Measurements from ENCODE around the gene SUMO2.
A peak's percentile ranks its signal among the peaks of the same experiment; 100 is the strongest.

SUMO2 gene

DNA sequence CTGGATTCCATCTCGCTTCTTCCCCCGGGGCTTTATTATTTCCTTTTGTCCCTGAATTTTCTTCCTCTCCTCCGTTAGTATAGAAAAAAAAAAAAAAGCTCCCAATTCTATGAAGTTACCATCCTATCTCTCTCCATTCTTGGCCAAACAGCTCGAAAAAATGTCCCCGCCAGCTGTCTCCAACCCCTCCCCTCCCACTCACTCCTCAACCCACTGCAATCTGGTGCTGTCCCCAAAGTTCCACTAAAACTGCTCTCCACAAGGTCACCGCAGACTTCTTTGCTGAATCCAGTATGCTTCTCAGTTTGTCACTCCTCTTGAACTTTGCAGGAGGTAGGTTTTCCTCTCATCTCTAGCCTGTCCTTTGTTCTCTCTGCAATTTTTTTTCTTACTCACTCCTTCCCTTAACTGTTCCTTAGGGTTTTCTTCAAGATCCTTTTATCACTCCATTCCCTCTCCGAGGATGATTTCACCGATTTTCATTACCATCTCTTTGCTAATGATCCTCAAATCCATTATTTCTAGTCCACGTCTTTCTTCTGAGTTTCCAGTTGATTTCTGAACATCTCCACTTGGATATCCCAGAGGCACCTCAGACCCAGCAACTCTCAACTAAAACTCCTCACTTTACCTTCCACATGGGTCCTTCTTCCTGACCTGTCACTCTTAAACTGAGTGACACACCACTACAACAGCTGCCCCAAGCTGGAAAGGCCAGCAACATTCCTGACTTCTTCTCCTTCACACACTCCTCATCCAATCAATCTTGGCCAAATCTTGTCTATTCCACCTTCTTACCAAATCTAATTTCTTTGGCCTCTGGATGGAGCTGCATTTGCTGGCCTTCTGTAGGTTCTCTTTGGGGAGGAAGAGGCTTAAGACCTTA is 1.5 kb upstream of the SUMO2 start:
- H3K4me3 ChIP-seq (replicated peaks; ENCODE audit: low read depth, low read length): no peak overlapping the region
- DNase-seq (ENCODE audit: low read depth): no peak
- TF ChIP-seq, protein P1, sequence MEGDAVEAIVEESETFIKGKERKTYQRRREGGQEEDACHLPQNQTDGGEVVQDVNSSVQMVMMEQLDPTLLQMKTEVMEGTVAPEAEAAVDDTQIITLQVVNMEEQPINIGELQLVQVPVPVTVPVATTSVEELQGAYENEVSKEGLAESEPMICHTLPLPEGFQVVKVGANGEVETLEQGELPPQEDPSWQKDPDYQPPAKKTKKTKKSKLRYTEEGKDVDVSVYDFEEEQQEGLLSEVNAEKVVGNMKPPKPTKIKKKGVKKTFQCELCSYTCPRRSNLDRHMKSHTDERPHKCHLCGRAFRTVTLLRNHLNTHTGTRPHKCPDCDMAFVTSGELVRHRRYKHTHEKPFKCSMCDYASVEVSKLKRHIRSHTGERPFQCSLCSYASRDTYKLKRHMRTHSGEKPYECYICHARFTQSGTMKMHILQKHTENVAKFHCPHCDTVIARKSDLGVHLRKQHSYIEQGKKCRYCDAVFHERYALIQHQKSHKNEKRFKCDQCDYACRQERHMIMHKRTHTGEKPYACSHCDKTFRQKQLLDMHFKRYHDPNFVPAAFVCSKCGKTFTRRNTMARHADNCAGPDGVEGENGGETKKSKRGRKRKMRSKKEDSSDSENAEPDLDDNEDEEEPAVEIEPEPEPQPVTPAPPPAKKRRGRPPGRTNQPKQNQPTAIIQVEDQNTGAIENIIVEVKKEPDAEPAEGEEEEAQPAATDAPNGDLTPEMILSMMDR (IDR thresholded peaks at IDR 0.05; ENCODE audit: low read length, missing control alignments): no peak

DNA sequence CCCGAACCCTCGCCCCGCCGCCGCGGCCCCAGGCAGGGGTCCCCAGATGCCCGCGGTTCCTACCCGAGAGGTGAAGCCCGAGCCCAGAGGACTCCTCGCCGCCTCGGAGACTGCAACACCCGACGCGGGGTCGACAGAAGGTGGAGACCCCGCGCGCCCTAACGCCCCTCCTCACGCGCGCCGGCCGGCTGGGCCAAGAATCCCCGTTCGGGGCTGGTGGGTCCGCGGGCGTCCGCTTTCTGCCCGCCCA is 515 bp downstream of the SUMO2 start:
- H3K4me3 ChIP-seq (replicated peaks; ENCODE audit: low read depth, low read length): peak overlapping the region; percentile 82
- TF ChIP-seq, protein P1 (IDR thresholded peaks at IDR 0.05; ENCODE audit: low read length, missing control alignments): no peak
- DNase-seq (ENCODE audit: low read depth): no peak

DNA sequence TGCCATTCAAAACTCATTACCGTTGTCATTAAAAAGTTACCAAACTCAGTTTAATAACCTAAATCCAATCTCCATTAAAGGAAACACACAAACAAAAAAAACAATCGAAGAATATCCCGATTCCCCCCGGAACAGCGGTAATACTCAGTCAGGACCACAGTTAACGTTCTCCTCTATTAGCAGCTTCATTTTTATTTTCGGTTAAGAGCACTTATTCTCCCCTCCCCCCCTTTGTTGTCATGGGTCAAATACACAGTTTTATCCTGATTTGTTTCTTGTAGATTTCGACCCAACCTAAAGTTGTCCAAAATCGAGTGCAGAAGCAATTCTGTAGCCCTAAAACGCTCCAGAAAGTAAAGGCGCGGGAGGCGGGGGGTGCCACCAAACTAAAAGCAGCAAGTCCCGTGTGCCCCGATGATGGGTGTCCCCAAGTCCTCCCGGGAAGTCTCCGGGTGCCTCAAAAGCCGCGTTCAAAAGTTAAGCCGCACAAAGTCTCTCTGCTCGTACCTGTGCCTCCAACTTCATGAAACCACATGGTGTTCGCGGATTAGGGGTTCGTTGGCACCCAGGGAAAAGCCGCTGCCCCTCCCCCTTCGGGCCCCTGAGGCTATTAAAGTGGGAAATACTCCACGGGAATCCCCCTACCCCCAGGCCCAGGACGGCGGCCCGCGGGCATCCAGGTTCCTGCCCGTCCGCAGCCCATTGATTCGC is 996 bp downstream of the SUMO2 start:
- H3K4me3 ChIP-seq (replicated peaks; ENCODE audit: low read depth, low read length): peak overlapping the region; percentile 82
- DNase-seq (ENCODE audit: low read depth): no peak
- TF ChIP-seq, protein P1 (IDR thresholded peaks at IDR 0.05; ENCODE audit: low read length, missing control alignments): no peak

DNA sequence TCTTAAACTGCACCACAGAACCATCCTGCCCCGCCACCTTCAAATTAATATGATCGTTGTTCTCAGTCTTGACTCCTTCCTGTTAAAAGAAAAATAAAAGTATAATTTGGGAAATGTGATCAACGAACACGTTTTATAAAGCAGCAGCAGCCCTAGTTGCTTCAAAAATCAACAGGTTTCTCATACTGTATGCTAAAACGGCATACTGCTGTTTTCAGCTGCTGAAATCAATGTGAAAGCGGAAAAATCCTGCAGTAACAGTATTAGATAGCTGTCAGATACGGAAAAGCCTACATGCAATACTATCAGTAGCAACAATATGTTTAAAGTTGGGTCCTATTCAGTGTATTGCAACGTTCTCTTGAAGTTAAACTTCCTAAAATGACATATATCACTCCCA is 1.6 kb downstream of the SUMO2 start:
- no peak for DNase-seq (ENCODE audit: low read depth)
- H3K4me3 ChIP-seq (replicated peaks; ENCODE audit: low read depth, low read length): peak overlapping the region; percentile 82
- TF ChIP-seq, protein P1 (IDR thresholded peaks at IDR 0.05; ENCODE audit: low read length, missing control alignments): no peak

DNA sequence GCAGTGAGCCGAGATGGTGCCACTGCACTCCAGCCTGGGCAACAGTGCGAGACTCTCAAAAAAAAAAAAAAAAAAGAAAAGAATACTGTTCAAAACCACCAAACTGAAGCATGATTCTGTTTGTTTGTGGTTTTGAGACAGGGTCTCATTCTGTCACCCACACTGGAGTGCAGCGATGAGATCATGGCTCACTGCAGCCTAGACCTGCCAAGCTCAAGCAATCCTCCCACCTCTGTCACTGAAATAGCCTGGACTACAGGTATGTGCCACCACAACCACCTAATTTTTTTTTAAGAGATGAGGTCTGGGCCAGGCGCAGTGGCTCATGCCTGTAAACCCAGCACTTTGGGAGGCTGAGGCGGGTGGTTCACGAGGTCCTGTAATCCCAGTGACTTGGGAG is 4.3 kb downstream of the SUMO2 start:
- no peak overlapping the region for H3K4me3 ChIP-seq (replicated peaks; ENCODE audit: low read depth, low read length)
- DNase-seq (ENCODE audit: low read depth): no peak
- TF ChIP-seq, protein P1 (IDR thresholded peaks at IDR 0.05; ENCODE audit: low read length, missing control alignments): no peak

DNA sequence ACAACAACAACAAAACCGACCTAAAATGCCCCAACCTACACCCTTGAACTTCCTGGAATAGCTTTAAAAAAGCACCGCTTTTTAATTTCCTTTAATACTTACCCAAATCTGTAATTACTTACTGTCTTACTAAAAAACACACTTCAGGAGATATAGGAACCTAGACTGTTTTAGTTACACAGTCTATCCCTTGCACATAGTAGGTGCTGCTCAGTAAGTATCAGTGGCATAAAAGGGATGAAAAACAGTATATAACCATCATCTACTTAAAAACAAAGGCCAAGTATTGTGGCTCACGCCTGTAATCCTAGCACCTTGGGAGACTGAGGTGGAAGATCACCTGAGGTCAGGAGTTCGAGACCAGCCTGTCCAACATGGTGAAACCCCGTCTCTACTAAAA is 6.1 kb downstream of the SUMO2 start:
- TF ChIP-seq, protein P1 (IDR thresholded peaks at IDR 0.05; ENCODE audit: low read length, missing control alignments): no peak
- no peak overlapping the region for H3K4me3 ChIP-seq (replicated peaks; ENCODE audit: low read depth, low read length)
- DNase-seq (ENCODE audit: low read depth): no peak
